DOHH2 (cell line): ENCODE measurements around the gene CDX1.

Experiments used
- H3F3A ChIP-seq: fragments of 200-600 bp; sonication (generic), shearing (Covaris generic); 2 replicates; pipeline ENCODE4 v1.6.0; 2016; ENCODE audit warnings: antibody characterized with exemption, mild to moderate bottlenecking; ENCODE audit not compliant: control insufficient read depth, insufficient read depth
- H3K27ac ChIP-seq: fragments of 200-600 bp; sonication (generic); 2 replicates; pipeline ENCODE4 v1.5.1; 2014; ENCODE audit warnings: low read depth, mild to moderate bottlenecking, low read length, moderate library complexity
- H3K27me3 ChIP-seq: fragments of 200-600 bp; sonication (generic); 2 replicates; pipeline ENCODE4 v1.6.1; 2014; ENCODE audit warnings: mild to moderate bottlenecking, low read length, mixed read lengths; ENCODE audit not compliant: control insufficient read depth
- H3K36me3 ChIP-seq: fragments of 200-600 bp; sonication (generic); 2 replicates; pipeline ENCODE4 v1.6.1; 2014; ENCODE audit warnings: mild to moderate bottlenecking, low read length, moderate library complexity, mixed read lengths; ENCODE audit not compliant: control insufficient read depth
- H3K4me1 ChIP-seq: fragments of 200-600 bp; sonication (generic); 2 replicates; pipeline ENCODE4 v1.6.1; 2014; ENCODE audit warnings: mild to moderate bottlenecking, low read length, mixed read lengths; ENCODE audit not compliant: control insufficient read depth
- H3K4me2 ChIP-seq: fragments of 200-600 bp; sonication (generic); 2 replicates; pipeline ENCODE4 v1.6.0; 2014; ENCODE audit warnings: mild to moderate bottlenecking, low read length, moderate library complexity
- H3K4me3 ChIP-seq: fragments of 200-600 bp; sonication (generic); 2 replicates; pipeline ENCODE4 v1.5.1; 2014; ENCODE audit warnings: mild to moderate bottlenecking, low read length, mixed read lengths
- H3K79me2 ChIP-seq: fragments of 200-600 bp; sonication (generic); 2 replicates; pipeline ENCODE4 v1.6.1; 2014; ENCODE audit warnings: mild to moderate bottlenecking, low read length, mixed read lengths; ENCODE audit not compliant: control insufficient read depth
- H3K9me2 ChIP-seq: fragments of 200-600 bp; sonication (generic); replicated peaks from 2 replicates; pipeline ENCODE4 v1.6.1; 2014; ENCODE audit warnings: mild to moderate bottlenecking, low read length, mixed read lengths; ENCODE audit not compliant: control insufficient read depth
- H3K9me3 ChIP-seq: fragments of 200-600 bp; sonication (generic); 2 replicates; pipeline ENCODE4 v1.6.1; 2014; ENCODE audit warnings: antibody characterized with exemption, low read length, mixed read lengths; ENCODE audit not compliant: control insufficient read depth, insufficient read depth
- H4K20me1 ChIP-seq: fragments of 200-600 bp; sonication (generic); 2 replicates; pipeline ENCODE4 v1.6.0; 2014; ENCODE audit warnings: low read depth, mild to moderate bottlenecking, antibody characterized with exemption, low read length, moderate library complexity; ENCODE audit not compliant: control insufficient read depth, insufficient read depth
- EZH2phosphoT487 ChIP-seq: fragments of 200-600 bp; sonication (generic); IDR thresholded peaks from 2 replicates; pipeline ENCODE4 v1.6.1; 2017; ENCODE audit warnings: borderline replicate concordance, mild to moderate bottlenecking, antibody characterized with exemption, low read length, moderate library complexity, mixed read lengths
- TF ChIP-seq, protein P1 (sequence below): fragments of 200-600 bp; sonication (generic); IDR thresholded peaks from one replicate; pipeline ENCODE4 v1.5.1; 2014; ENCODE audit warnings: antibody characterized with exemption, mild to moderate bottlenecking, low read depth, low read length; ENCODE audit not compliant: poor library complexity, severe bottlenecking

CDX1 gene

DNA sequence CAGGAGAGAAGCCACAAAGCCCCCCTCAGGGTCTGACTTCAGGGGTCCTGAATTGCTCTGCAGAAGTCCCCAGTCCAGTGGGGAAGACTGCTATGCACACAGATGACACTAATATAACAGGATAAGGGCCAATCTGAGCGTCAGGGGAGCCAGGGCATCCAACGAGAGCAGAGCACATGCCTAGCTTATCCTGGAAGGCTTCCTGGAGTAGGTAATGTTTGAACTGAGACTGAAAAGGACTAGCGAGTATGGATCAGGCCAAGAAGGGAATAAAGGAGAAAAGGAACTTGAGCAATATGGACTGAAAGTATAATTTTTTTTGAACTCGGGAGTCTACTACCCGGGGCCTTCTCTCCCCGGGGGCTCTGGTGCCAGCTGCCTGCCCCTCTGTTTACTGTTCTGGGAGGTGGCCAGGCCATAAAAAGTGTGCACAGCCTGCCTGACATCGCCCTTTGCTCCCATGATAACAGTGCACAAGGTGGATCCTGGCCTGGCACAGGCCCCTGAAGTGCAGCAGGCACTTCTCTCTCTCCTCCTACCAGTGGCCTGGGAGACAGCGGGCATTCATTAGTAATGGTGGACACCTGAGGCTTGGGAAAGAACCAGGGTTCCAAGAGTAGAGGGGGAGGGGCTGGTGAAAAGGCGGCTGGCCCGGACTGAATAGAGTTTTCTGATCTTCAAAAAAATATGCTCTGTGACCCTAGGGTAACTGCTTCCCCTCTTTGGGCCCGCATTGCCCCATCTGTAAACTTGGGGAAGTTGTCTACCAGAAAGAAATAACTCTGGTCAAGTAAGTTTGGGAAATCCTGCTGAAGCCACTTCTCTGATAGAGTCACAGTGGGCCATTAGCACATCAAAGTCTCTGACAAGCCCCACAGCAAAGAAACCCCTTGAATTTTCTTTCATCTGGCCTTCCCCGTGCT lies 18.7 kb downstream of the CDX1 start:
- no peaks in the 10 kb centered on the region for H4K20me1 ChIP-seq
- no peaks in the 10 kb centered on the region for H3K4me1 ChIP-seq
- TF ChIP-seq, protein P1, sequence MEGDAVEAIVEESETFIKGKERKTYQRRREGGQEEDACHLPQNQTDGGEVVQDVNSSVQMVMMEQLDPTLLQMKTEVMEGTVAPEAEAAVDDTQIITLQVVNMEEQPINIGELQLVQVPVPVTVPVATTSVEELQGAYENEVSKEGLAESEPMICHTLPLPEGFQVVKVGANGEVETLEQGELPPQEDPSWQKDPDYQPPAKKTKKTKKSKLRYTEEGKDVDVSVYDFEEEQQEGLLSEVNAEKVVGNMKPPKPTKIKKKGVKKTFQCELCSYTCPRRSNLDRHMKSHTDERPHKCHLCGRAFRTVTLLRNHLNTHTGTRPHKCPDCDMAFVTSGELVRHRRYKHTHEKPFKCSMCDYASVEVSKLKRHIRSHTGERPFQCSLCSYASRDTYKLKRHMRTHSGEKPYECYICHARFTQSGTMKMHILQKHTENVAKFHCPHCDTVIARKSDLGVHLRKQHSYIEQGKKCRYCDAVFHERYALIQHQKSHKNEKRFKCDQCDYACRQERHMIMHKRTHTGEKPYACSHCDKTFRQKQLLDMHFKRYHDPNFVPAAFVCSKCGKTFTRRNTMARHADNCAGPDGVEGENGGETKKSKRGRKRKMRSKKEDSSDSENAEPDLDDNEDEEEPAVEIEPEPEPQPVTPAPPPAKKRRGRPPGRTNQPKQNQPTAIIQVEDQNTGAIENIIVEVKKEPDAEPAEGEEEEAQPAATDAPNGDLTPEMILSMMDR, result no peak
- TF ChIP-seq EZH2phosphoT487, result no peak
- H3K4me2 ChIP-seq, result no peak overlapping the region
- no peaks in the 10 kb centered on the region for H3K36me3 ChIP-seq
- H3K4me3 ChIP-seq, result no peak overlapping the region
- no peaks in the 10 kb centered on the region for H3K9me3 ChIP-seq
- no peak overlapping the region for H3K27ac ChIP-seq
- H3K79me2 ChIP-seq, result no peaks in the 10 kb centered on the region
- no peaks in the 10 kb centered on the region for H3F3A ChIP-seq
- no peaks in the 10 kb centered on the region for H3K9me2 ChIP-seq
- H3K27me3 ChIP-seq, result peaks cover under 1% of the 10 kb centered on the region; the same call in 1 of the 2 replicates

DNA sequence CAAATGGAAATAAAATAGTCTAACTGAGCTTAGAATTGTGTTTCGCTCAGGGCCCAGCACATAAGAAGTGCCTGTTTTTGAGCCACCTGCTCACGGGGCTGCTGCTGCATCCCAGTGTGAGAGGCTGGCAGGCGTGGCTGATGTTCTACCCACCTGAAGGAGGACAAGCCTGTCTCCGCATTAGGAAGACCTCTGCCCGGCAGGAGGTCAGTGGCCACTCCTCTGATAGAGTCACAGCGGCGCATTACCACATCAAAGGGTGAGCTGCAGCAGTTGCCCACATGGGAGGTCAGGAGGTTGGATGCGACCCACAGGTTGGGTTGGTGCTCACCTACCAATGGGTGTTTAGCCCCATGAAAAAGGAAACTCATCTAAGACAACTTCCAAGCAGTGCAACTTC lies 19.6 kb downstream of the CDX1 start:
- Histone ChIP-seq H3F3A (no peaks in the 10 kb centered on the region), H3K9me2 (no peaks in the 10 kb centered on the region), H3K4me3 (no peak overlapping the region), H3K36me3 (no peaks in the 10 kb centered on the region), H3K4me1 (no peaks in the 10 kb centered on the region), H3K27me3 (peaks cover 10% of the 10 kb centered on the region), H4K20me1 (no peaks in the 10 kb centered on the region), H3K27ac (no peak overlapping the region), H3K4me2 (no peak overlapping the region), H3K9me3 (no peaks in the 10 kb centered on the region), H3K79me2 (no peaks in the 10 kb centered on the region)
- TF ChIP-seq, protein P1, result no peak
- TF ChIP-seq EZH2phosphoT487, result no peak

DNA sequence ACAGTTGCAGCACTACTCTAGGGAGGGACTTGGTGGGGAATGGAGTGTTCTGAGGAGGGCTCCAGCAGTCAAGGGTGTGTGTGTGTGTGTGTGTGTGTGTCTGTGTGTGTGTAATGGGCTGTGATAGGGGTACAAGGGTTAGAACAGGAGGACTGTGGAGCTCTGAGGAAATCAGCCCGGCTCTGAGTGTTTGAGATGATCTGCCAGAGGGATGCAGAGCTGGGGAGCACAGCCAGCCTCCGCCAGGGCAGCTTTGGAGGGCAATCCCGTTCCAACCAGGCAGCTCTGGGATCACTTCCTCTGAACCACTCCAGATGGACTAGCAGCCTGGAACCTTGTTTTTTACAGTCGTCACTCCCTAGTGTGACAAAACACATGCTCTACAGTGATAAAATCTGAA lies 20.3 kb downstream of the CDX1 start:
- Histone ChIP-seq H3K9me2 (no peaks in the 10 kb centered on the region), H3K36me3 (no peaks in the 10 kb centered on the region), H3K27ac (no peak overlapping the region), H3K4me1 (no peaks in the 10 kb centered on the region), H3F3A (no peaks in the 10 kb centered on the region), H3K27me3 (peaks cover 10% of the 10 kb centered on the region), H3K9me3 (no peaks in the 10 kb centered on the region), H3K79me2 (no peaks in the 10 kb centered on the region), H3K4me2 (no peak overlapping the region), H4K20me1 (no peaks in the 10 kb centered on the region), H3K4me3 (no peak overlapping the region)
- no peak for TF ChIP-seq EZH2phosphoT487
- TF ChIP-seq, protein P1, result no peak
